ENCODE results near the gene ELK4. TPM values are rescaled to one million over a fixed set of nuclear protein-coding genes. Genes with fewer than 3 reads are reported as not detected.
A peak's percentile ranks its signal among the peaks of the same experiment; 100 is the strongest.

The ELK4 gene
- total and polyA plus RNA-seq, 2 of the 13 experiments (the other 11 are each of a cell fraction or from before 2014, with no cell fraction given) = 8.3 to 13.1 TPM

DNA sequence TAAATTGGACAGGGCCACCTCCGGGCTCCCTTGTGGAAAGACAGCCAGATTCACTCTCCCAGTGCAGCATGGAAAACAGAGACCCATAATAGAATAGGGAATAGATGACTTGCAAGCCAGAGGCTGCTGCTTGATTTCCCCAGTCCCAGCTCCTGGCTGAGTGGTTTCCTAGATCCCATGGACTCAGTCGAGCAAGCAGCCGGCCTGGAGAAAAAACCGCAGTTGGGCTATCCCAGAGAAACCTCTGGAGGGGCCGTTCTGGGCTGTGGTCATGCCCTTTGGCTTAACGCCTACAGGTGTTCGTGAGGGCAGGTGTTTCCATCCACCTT lies 61.7 kb downstream of the ELK4 start (continued):
- TF ChIP-seq ZNF562 (CRISPR knock-in tag; IDR thresholded peaks at IDR 0.05; ENCODE audit: borderline replicate concordance) (no peak), TBX3 (IDR thresholded peaks at IDR 0.05; ENCODE audit: borderline replicate concordance) (no peak), ZNF558 (CRISPR knock-in tag; IDR thresholded peaks at IDR 0.05; ENCODE audit: borderline replicate concordance) (no peak), GABPA (IDR thresholded peaks at IDR 0.05; ENCODE audit: low read depth, low read length) (no peak), GABPA (CRISPR knock-in tag; IDR thresholded peaks at IDR 0.05; ENCODE audit: low read depth) (no peak), ARNT (IDR thresholded peaks at IDR 0.05) (no peak), CREM (IDR thresholded peaks at IDR 0.05) (no peak), CREM (CRISPR knock-in tag; IDR thresholded peaks at IDR 0.05) (no peak)
- TF ChIP-seq, protein P1, sequence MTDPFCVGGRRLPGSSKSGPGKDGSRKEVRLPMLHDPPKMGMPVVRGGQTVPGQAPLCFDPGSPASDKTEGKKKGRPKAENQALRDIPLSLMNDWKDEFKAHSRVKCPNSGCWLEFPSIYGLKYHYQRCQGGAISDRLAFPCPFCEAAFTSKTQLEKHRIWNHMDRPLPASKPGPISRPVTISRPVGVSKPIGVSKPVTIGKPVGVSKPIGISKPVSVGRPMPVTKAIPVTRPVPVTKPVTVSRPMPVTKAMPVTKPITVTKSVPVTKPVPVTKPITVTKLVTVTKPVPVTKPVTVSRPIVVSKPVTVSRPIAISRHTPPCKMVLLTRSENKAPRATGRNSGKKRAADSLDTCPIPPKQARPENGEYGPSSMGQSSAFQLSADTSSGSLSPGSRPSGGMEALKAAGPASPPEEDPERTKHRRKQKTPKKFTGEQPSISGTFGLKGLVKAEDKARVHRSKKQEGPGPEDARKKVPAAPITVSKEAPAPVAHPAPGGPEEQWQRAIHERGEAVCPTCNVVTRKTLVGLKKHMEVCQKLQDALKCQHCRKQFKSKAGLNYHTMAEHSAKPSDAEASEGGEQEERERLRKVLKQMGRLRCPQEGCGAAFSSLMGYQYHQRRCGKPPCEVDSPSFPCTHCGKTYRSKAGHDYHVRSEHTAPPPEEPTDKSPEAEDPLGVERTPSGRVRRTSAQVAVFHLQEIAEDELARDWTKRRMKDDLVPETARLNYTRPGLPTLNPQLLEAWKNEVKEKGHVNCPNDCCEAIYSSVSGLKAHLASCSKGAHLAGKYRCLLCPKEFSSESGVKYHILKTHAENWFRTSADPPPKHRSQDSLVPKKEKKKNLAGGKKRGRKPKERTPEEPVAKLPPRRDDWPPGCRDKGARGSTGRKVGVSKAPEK (CRISPR knock-in tag; IDR thresholded peaks at IDR 0.05; ENCODE audit: borderline replicate concordance) = no peak

DNA sequence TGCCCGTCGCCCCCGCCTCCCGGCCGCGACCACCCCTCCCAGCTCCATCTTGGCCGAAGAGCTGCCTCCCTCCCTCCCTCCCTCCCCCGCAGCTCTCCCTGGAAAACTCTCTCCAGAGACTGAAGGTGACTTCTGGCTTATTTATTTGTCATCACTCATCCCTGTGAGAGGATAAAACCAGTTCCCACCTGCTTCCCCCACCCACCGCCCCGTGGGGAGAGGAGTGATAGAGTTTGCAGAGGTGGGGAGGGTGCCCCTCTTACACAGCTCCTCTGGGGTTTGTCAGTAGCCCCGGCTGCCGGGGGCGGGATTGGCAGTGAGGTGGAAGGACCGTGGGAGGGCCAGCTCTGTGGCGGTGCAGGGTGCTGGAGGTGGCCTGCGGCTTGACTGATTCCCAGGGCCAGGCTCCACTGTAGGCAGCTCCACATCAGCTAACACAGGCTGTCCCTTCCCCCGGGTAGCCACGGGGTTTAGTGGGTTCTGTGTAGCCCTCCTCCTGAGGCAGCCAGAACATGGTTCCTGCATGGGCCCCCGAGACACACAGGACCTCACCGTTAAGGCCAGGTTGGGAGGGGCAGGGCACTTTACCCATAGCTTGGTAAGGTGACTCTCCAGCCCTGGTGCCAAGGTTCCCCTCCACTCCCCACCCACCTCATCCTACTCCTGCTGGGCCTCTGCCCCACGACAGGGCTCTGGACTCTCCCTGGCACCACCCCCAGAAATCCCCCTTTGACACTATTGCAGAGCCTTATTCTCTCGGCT lies 62.2 kb downstream of the ELK4 start:
- H3K27ac ChIP-seq (ENCODE audit: extremely low read length, insufficient read depth, low read length) = no peak overlapping the region
- in situ Hi-C loops (cut with HindIII; ENCODE audit: extremely low pct_ligation_motif_present, low pct_unique_long_range_greater_than_20kb) (no loop called here), intact Hi-C loops (cut with micrococcal nuclease; ENCODE audit: unreplicated experiment) (no loop called here)
- H3K4me2 ChIP-seq (ENCODE audit: low read depth, low read length) = no peak overlapping the region
- peaks cover 4% of the 10 kb centered on the region; the same call in 1 of the 2 replicates for H4K20me1 ChIP-seq (ENCODE audit: insufficient read depth, low read length)
- no peak overlapping the region for H2AFZ ChIP-seq (ENCODE audit: low read length)
- DNase-seq (ENCODE audit: low spot score) (no peak), FAIRE-seq (no peak), ATAC-seq (peak; percentile 48)
- H3K4me1 ChIP-seq (ENCODE audit: insufficient read depth, low read length) = no peaks in the 10 kb centered on the region
- no peak for TF ChIP-seq PCBP2 (optimal IDR thresholded peaks at IDR 0.05; ENCODE audit: low read depth, low read length, poor library complexity, severe bottlenecking)
- TF ChIP-seq ZNF546 (CRISPR knock-in tag; conservative IDR thresholded peaks at IDR 0.05) = no peak
- no peak for TF ChIP-seq RBFOX2 (IDR thresholded peaks at IDR 0.05; ENCODE audit: low read depth, low read length)
- TF ChIP-seq MTA3 (CRISPR knock-in tag; IDR thresholded peaks at IDR 0.05) = no peak
- TF ChIP-seq, protein P2, sequence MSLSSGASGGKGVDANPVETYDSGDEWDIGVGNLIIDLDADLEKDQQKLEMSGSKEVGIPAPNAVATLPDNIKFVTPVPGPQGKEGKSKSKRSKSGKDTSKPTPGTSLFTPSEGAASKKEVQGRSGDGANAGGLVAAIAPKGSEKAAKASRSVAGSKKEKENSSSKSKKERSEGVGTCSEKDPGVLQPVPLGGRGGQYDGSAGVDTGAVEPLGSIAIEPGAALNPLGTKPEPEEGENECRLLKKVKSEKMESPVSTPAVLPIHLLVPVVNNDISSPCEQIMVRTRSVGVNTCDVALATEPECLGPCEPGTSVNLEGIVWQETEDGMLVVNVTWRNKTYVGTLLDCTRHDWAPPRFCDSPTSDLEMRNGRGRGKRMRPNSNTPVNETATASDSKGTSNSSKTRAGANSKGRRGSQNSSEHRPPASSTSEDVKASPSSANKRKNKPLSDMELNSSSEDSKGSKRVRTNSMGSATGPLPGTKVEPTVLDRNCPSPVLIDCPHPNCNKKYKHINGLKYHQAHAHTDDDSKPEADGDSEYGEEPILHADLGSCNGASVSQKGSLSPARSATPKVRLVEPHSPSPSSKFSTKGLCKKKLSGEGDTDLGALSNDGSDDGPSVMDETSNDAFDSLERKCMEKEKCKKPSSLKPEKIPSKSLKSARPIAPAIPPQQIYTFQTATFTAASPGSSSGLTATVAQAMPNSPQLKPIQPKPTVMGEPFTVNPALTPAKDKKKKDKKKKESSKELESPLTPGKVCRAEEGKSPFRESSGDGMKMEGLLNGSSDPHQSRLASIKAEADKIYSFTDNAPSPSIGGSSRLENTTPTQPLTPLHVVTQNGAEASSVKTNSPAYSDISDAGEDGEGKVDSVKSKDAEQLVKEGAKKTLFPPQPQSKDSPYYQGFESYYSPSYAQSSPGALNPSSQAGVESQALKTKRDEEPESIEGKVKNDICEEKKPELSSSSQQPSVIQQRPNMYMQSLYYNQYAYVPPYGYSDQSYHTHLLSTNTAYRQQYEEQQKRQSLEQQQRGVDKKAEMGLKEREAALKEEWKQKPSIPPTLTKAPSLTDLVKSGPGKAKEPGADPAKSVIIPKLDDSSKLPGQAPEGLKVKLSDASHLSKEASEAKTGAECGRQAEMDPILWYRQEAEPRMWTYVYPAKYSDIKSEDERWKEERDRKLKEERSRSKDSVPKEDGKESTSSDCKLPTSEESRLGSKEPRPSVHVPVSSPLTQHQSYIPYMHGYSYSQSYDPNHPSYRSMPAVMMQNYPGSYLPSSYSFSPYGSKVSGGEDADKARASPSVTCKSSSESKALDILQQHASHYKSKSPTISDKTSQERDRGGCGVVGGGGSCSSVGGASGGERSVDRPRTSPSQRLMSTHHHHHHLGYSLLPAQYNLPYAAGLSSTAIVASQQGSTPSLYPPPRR (CRISPR knock-in tag; IDR thresholded peaks at IDR 0.05; ENCODE audit: borderline replicate concordance) = no peak
- TF ChIP-seq ZNF296 (CRISPR knock-in tag; conservative IDR thresholded peaks at IDR 0.05) = no peak
- TF ChIP-seq DNMT1 (CRISPR knock-in tag; IDR thresholded peaks at IDR 0.05) = no peak
- no peak for TF ChIP-seq EHMT2 (IDR thresholded peaks at IDR 0.05; ENCODE audit: borderline replicate concordance, low read depth, low read length)
- TF ChIP-seq GTF3A (CRISPR knock-in tag; conservative IDR thresholded peaks at IDR 0.05) = no peak
- H3K9me3 ChIP-seq (ENCODE audit: low read length) = no peaks in the 10 kb centered on the region
- no peaks in the 10 kb centered on the region for H3K36me3 ChIP-seq (replicated peaks in 1 of 2; ENCODE audit: control insufficient read depth in 1 of 2, insufficient read depth in 2 of 2, low read length in 2 of 2)
- no TSS peak for BruUV-seq (replicated peaks)
- no peaks in the 10 kb centered on the region for H3K79me2 ChIP-seq (ENCODE audit: insufficient read depth, low read length)
- H3K27me3 ChIP-seq (ENCODE audit: control insufficient read depth in 1 of 2, insufficient read depth in 2 of 2, low read length in 2 of 2) = peaks cover 5 to 66% of the 10 kb centered on the region in 2 experiments
- no peak overlapping the region for H3K4me3 ChIP-seq (replicated peaks in 1 of 3; ENCODE audit: insufficient read depth in 1 of 3, low read depth in 2 of 3, low read length in 3 of 3)
- ChIA-PET POLR2A (no interaction called here), CTCF (ENCODE audit: low intra/inter-chr PET ratio, low total read pairs) (no interaction called here)
- 15% methylated on average over 14 of the region's 22 CpGs for WGBS (ENCODE audit: low lambda C conversion rate)
- H3K9ac ChIP-seq (ENCODE audit: insufficient read depth, low read depth, low read length) = no peak overlapping the region
